Activated B cell treated with CpG ODN at 0.5 μM for 24 hours (primary cell): ENCODE measurements around the gene MRGPRD. TPM values are rescaled to one million over a fixed set of nuclear protein-coding genes. Genes with fewer than 3 reads are reported as not detected.

Experiments
- ATAC-seq: fragments of 200-7000 bp; cut with Tn5 transposase; one replicate; pipeline ENCODE4 v1.10.0; 2021; ENCODE audit warnings: low read depth, mild to moderate bottlenecking, moderate library complexity
- CTCF ChIA-PET: fragments of 350-600 bp; sonication (Branson Sonifier 250); formaldehyde crosslinking; loops from one replicate; lab custom pipeline; 2021; ENCODE audit warnings: antibody characterized with exemption; lab: Charles Lee
- POLR2A ChIA-PET: fragments of 350-600 bp; sonication (Branson Sonifier 250); formaldehyde crosslinking; loops from one replicate; lab custom pipeline; 2021; ENCODE audit warnings: antibody characterized with exemption; lab: Charles Lee
- DNase-seq: peaks from one replicate; pipeline ENCODE4 v3.0.0; 2022
- H3K27ac Mint-ChIP-seq: one replicate; pipeline ENCODE4 v1.8.0; 2020; ENCODE audit warnings: mixed read lengths
- H3K27me3 Mint-ChIP-seq: one replicate; pipeline ENCODE4 v1.8.0; 2021; ENCODE audit warnings: mixed read lengths
- H3K36me3 Mint-ChIP-seq: one replicate; pipeline ENCODE4 v1.8.0; 2021; ENCODE audit warnings: low read depth, mixed read lengths
- H3K4me1 Mint-ChIP-seq: one replicate; pipeline ENCODE4 v1.8.0; 2021; ENCODE audit warnings: mixed read lengths
- H3K4me3 Mint-ChIP-seq: one replicate; pipeline ENCODE4 v1.8.0; 2020; ENCODE audit warnings: mild to moderate bottlenecking, mixed read lengths
- H3K9me3 Mint-ChIP-seq: one replicate; pipeline ENCODE4 v1.8.0; 2020; ENCODE audit warnings: mixed read lengths
- CTCF ChIP-seq: fragments of 200-600 bp; IDR thresholded peaks from one replicate; pipeline ENCODE4 v1.8.0; 2022; ENCODE audit warnings: antibody characterized with exemption, mild to moderate bottlenecking
- intact Hi-C: fragments of 100-400 bp; cut with micrococcal nuclease; formaldehyde crosslinking; loops from one replicate; pipeline ENCODE4 v1.15.1; 2024
- total RNA-seq: library from RNA; stranded (reverse); gene quantifications from 2 replicates; pipeline ENCODE4 v1.2.3, GENCODE V29; 2022

MRGPRD gene
- total RNA-seq, 1 donor from 2014 or later, result not detected

- Mint-ChIP-seq H3K4me1 (no peaks in the 10 kb centered on the region), H3K27ac (no peak overlapping the region), H3K4me3 (no peak overlapping the region), H3K9me3 (no peaks in the 10 kb centered on the region), H3K27me3 (no peaks in the 10 kb centered on the region), H3K36me3 (peaks cover 49% of the 10 kb centered on the region)
- no peak for ATAC-seq
- DNase-seq, result no peak
- CTCF ChIA-PET, result no interaction called here
- intact Hi-C loops, result no loop called here
- POLR2A ChIA-PET, result no interaction called here
- no peak for TF ChIP-seq CTCF
These were observed 41.8 kb downstream of the MRGPRD start for GRCh38 chr11:68938816-68939582.

GRCh38 chr11:68938088-68938487, 42.7 kb downstream of the MRGPRD start:
- TF ChIP-seq CTCF, result no peak
- Mint-ChIP-seq H3K9me3 (no peaks in the 10 kb centered on the region), H3K27ac (no peak overlapping the region), H3K27me3 (no peaks in the 10 kb centered on the region), H3K36me3 (peaks cover 50% of the 10 kb centered on the region), H3K4me1 (no peaks in the 10 kb centered on the region), H3K4me3 (no peak overlapping the region)
- POLR2A ChIA-PET, result no interaction called here
- CTCF ChIA-PET, result no interaction called here
- intact Hi-C loops, result no loop called here
- DNase-seq (no peak), ATAC-seq (no peak)

DNA sequence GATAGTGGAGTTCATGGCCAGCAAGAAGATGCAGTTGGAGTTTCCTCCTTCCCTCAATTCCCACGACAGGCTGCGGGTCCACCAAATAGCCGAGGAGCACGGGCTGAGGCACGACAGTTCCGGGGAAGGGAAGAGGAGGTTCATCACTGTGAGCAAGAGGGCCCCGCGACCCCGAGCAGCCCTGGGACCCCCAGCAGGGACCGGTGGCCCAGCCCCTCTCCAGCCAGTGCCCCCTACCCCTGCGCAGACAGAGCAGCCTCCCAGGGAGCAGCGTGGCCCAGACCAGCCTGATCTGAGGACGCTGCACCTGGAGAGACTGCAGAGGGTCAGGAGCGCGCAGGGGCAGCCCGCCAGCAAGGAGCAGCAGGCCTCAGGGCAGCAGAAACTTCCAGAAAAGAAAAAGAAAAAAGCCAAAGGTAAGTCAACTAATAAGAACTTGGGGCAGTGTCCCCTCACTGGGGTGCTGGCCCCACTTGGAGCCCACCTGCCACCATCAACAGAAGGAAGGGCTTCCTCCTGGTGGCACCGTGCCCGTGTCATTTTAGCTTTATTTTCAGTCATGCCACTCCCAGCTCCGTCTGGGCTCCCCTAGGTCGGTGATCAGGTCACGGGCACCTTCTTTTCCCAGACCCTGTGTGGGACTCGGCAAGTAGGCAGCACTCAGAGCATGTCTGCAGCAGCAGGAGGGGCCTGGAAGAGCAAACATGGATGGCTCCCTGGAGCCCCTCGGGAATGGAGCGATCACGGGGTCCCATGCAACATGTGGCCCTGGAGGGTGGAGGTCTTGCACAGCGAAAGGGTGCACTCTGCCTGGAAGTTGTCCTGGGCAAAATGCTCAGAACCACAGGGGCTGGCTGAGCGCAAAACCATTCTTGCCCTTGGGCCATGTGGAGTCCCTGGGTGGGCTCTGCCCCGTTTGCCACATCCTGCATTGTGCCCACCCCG, 43.8 kb downstream of the MRGPRD start:
- Mint-ChIP-seq H3K36me3 (peaks cover 55% of the 10 kb centered on the region), H3K4me1 (no peaks in the 10 kb centered on the region), H3K9me3 (no peaks in the 10 kb centered on the region), H3K27ac (no peak overlapping the region), H3K4me3 (no peak overlapping the region), H3K27me3 (no peaks in the 10 kb centered on the region)
- ATAC-seq, result no peak
- no peak for TF ChIP-seq CTCF
- no peak for DNase-seq
- ChIA-PET POLR2A (no interaction called here), CTCF (no interaction called here)
- intact Hi-C loops, result no loop called here

GRCh38 chr11:68936358-68936636, 44.5 kb downstream of the MRGPRD start:
- H3K27me3 Mint-ChIP-seq, result no peaks in the 10 kb centered on the region
- no peak overlapping the region for H3K27ac Mint-ChIP-seq
- H3K4me3 Mint-ChIP-seq, result no peak overlapping the region
- TF ChIP-seq CTCF, result no peak
- DNase-seq (no peak), ATAC-seq (no peak)
- H3K36me3 Mint-ChIP-seq, result peaks cover 57% of the 10 kb centered on the region
- no peaks in the 10 kb centered on the region for H3K4me1 Mint-ChIP-seq
- intact Hi-C loops, result no loop called here
- ChIA-PET POLR2A (no interaction called here), CTCF (no interaction called here)
- H3K9me3 Mint-ChIP-seq, result no peaks in the 10 kb centered on the region
